GM21737 (cell line): Measurements from ENCODE around the gene LRSAM1.

Experiments
- ATAC-seq: cut with Tn5 transposase; IDR thresholded peaks from one replicate; pipeline ENCODE4 v1.9.1; 2021; ENCODE audit warnings: mild to moderate bottlenecking, moderate library complexity; ENCODE audit not compliant: unreplicated experiment

LRSAM1 gene

GRCh38 chr9:127450830-127451607, at the start of gene LRSAM1, which contains the start of gene RPL12:
TSS of gene LRSAM1 (plus strand) at chr9:127451510. CDS start at chr9:127454528, 3,018 bp downstream.
TSS of gene RPL12 (minus strand) at chr9:127451406. CDS start at chr9:127451317, 89 bp downstream.
- ATAC-seq = peak; percentile 56

GRCh38 chr9:127402401-127403090, 48.8 kb upstream of the LRSAM1 start:
- no peak for ATAC-seq

GRCh38 chr9:127403507-127404192, 47.7 kb upstream of the LRSAM1 start:
- no peak for ATAC-seq

- no peak for ATAC-seq
Observed at GRCh38 chr9:127404631-127405030, 46.7 kb upstream of the LRSAM1 start.

GRCh38 chr9:127405344-127406125, 45.8 kb upstream of the LRSAM1 start:
- ATAC-seq = no peak

- no peak for ATAC-seq
Observed at GRCh38 chr9:127406799-127407491, 44.4 kb upstream of the LRSAM1 start.

- ATAC-seq = no peak
Observed at GRCh38 chr9:127407492-127407843, 43.8 kb upstream of the LRSAM1 start.

- no peak for ATAC-seq
Observed at GRCh38 chr9:127411122-127411521, 40.2 kb upstream of the LRSAM1 start.

- ATAC-seq = no peak
Observed at GRCh38 chr9:127415141-127415540, 36.2 kb upstream of the LRSAM1 start.

- no peak for ATAC-seq
Observed at GRCh38 chr9:127415657-127416056, 35.7 kb upstream of the LRSAM1 start.

- ATAC-seq = no peak
Observed at GRCh38 chr9:127417131-127418036, 33.9 kb upstream of the LRSAM1 start.

GRCh38 chr9:127418037-127418471, 33.3 kb upstream of the LRSAM1 start:
- no peak for ATAC-seq

- ATAC-seq = no peak
Observed at GRCh38 chr9:127419348-127419747, 32.0 kb upstream of the LRSAM1 start.

- ATAC-seq = no peak
Observed at GRCh38 chr9:127421057-127421456, 30.3 kb upstream of the LRSAM1 start.

GRCh38 chr9:127422133-127422782, 29.1 kb upstream of the LRSAM1 start:
- no peak for ATAC-seq

- no peak for ATAC-seq
Observed at GRCh38 chr9:127422787-127423186, 28.5 kb upstream of the LRSAM1 start.

GRCh38 chr9:127423476-127423933, 27.8 kb upstream of the LRSAM1 start:
- ATAC-seq = no peak

- ATAC-seq = peak; percentile 70
Observed at GRCh38 chr9:127423934-127424675, 27.2 kb upstream of the LRSAM1 start, which contains the start of gene ZNF79. TSS of gene ZNF79 (plus strand) at chr9:127424382. CDS start at chr9:127424788, 406 bp downstream.
